ENCODE data around the gene SIAH1.

Gene SIAH1

GRCh38 chr16:48310908-48311641 is 74.1 kb downstream of the SIAH1 start:
- Histone ChIP-seq H3K27me3 (ENCODE audit: low read length) (no peaks in the 10 kb centered on the region), H3K9me3 (ENCODE audit: insufficient read depth, low read length) (peaks cover 8% of the 10 kb centered on the region; the same call in 1 of the 2 replicates), H3K36me3 (ENCODE audit: low read length) (peaks cover 43% of the 10 kb centered on the region), H3K4me3 (ENCODE audit: insufficient read depth, low read length, poor library complexity, severe bottlenecking) (no peak overlapping the region), H3F3A (ENCODE audit: insufficient read depth) (no peaks in the 10 kb centered on the region; the same call in 1 of the 2 replicates), H3K9ac (ENCODE audit: low read length) (no peak overlapping the region), H2AFZ (ENCODE audit: low read depth, low read length, severe bottlenecking) (no peak overlapping the region), H4K20me1 (ENCODE audit: low read depth, low read length) (no peaks in the 10 kb centered on the region), H3K79me2 (ENCODE audit: insufficient read depth, low read length) (no peaks in the 10 kb centered on the region), H3K9me2 (replicated peaks; ENCODE audit: insufficient read depth, low read length) (no peaks in the 10 kb centered on the region), H3K4me2 (ENCODE audit: low read depth, low read length, poor library complexity, severe bottlenecking) (no peak overlapping the region), H3K27ac (ENCODE audit: low read depth, low read length) (no peak overlapping the region)
- no peak for TF ChIP-seq EZH2phosphoT487 (conservative IDR thresholded peaks at IDR 0.05; ENCODE audit: low read length)
